HG02970 (cell line): Measurements from ENCODE around the gene CYP20A1.
A peak's percentile ranks its signal among the peaks of the same experiment; 100 is the strongest.
"Not testable (repeated sequence)": the region's sequence is repeated elsewhere in the genome, so short reads cannot be mapped to it uniquely, and the experiment has no call there.

Experiments used
- ATAC-seq: cut with Tn5 transposase; IDR thresholded peaks from one replicate; pipeline ENCODE4 v1.9.1; 2021; ENCODE audit warnings: mild to moderate bottlenecking, moderate library complexity, moderate number of reproducible peaks; ENCODE audit not compliant: unreplicated experiment, low FRiP score

Gene CYP20A1

GRCh38 chr2:203238704-203239526 is at the start of gene CYP20A1:
CYP20A1 (plus strand) TSS chr2:203239018; CDS start chr2:203239063, 45 bp downstream.
- ATAC-seq: peak; percentile 89

- not testable (repeated sequence) for ATAC-seq
Observed at GRCh38 chr2:203190547-203190946, 48.3 kb upstream of the CYP20A1 start.

- not testable (repeated sequence) for ATAC-seq
Observed at GRCh38 chr2:203191026-203191425, 47.8 kb upstream of the CYP20A1 start.

- ATAC-seq: no peak
Observed at GRCh38 chr2:203191961-203192360, 46.9 kb upstream of the CYP20A1 start.

GRCh38 chr2:203195331-203196036 is 43.3 kb upstream of the CYP20A1 start:
- no peak for ATAC-seq

- no peak for ATAC-seq
Observed at GRCh38 chr2:203200866-203201265, 38.0 kb upstream of the CYP20A1 start.

- no peak for ATAC-seq
Observed at GRCh38 chr2:203201426-203201825, 37.4 kb upstream of the CYP20A1 start.

- ATAC-seq: no peak
Observed at GRCh38 chr2:203209538-203209937, 29.3 kb upstream of the CYP20A1 start.

GRCh38 chr2:203225423-203226039 is 13.3 kb upstream of the CYP20A1 start:
- no peak for ATAC-seq

- not testable (repeated sequence) for ATAC-seq
Observed at GRCh38 chr2:203229674-203230073, 9.1 kb upstream of the CYP20A1 start.

- no peak for ATAC-seq
Observed at GRCh38 chr2:203237346-203238238, 1.2 kb upstream of the CYP20A1 start.

GRCh38 chr2:203238292-203238703 is 520 bp upstream of the CYP20A1 start:
- ATAC-seq: no peak

- no peak for ATAC-seq
Observed at GRCh38 chr2:203240491-203240890, 1.7 kb downstream of the CYP20A1 start.

- ATAC-seq: no peak
Observed at GRCh38 chr2:203242518-203242917, 3.7 kb downstream of the CYP20A1 start.

GRCh38 chr2:203246646-203247045 is 7.8 kb downstream of the CYP20A1 start:
- ATAC-seq: no peak

GRCh38 chr2:203252818-203253217 is 14.0 kb downstream of the CYP20A1 start:
- ATAC-seq: no peak

- not testable (repeated sequence) for ATAC-seq
Observed at GRCh38 chr2:203253422-203254095, 14.7 kb downstream of the CYP20A1 start.

- ATAC-seq: no peak
Observed at GRCh38 chr2:203261326-203262159, 22.7 kb downstream of the CYP20A1 start.

GRCh38 chr2:203279288-203279687 is 40.5 kb downstream of the CYP20A1 start:
- ATAC-seq: no peak
